KMS-11 (cell line): Measurements from ENCODE around the gene NXPE3.
"Not testable (repeated sequence)": the region's sequence is repeated elsewhere in the genome, so short reads cannot be mapped to it uniquely, and the experiment has no call there.

Source experiments
- H2AFZ ChIP-seq: fragments of 200-600 bp; sonication (generic); 2 replicates; pipeline ENCODE4 v1.6.1; 2016; ENCODE audit warnings: antibody characterized with exemption, mixed run types, low read depth
- H3K27ac ChIP-seq: fragments of 200-600 bp; sonication (generic); 2 replicates; pipeline ENCODE4 v1.6.1; 2016; ENCODE audit warnings: mild to moderate bottlenecking, mixed run types
- H3K27me3 ChIP-seq: fragments of 200-600 bp; sonication (generic); 2 replicates; pipeline ENCODE4 v1.6.1; 2017; ENCODE audit warnings: mild to moderate bottlenecking, low read depth, mixed run types, moderate library complexity; ENCODE audit not compliant: insufficient read depth
- H3K36me3 ChIP-seq: fragments of 200-600 bp; sonication (generic); 2 replicates; pipeline ENCODE4 v1.6.1; 2017; ENCODE audit warnings: mild to moderate bottlenecking, mixed run types; ENCODE audit not compliant: insufficient read depth
- H3K4me1 ChIP-seq: fragments of 200-600 bp; sonication (generic); 2 replicates; pipeline ENCODE4 v1.6.1; 2016; ENCODE audit warnings: mild to moderate bottlenecking, low read depth, mixed run types; ENCODE audit not compliant: poor library complexity, severe bottlenecking
- H3K4me2 ChIP-seq: fragments of 200-600 bp; sonication (generic); 2 replicates; pipeline ENCODE4 v1.7.0; 2016; ENCODE audit warnings: mild to moderate bottlenecking, mixed run types
- H3K4me3 ChIP-seq: fragments of 200-600 bp; sonication (generic); IDR thresholded peaks from 2 replicates; pipeline ENCODE4 v1.6.1; 2017; ENCODE audit warnings: low read depth, low read length, mixed read lengths; ENCODE audit not compliant: insufficient read depth
- H3K79me2 ChIP-seq: fragments of 200-600 bp; sonication (generic); 2 replicates; pipeline ENCODE4 v1.6.1; 2016; ENCODE audit warnings: low read depth, mixed run types; ENCODE audit not compliant: insufficient read depth
- H3K9ac ChIP-seq: fragments of 200-600 bp; sonication (generic); 2 replicates; pipeline ENCODE4 v1.6.1; 2016; ENCODE audit warnings: mild to moderate bottlenecking, mixed run types
- H4K20me1 ChIP-seq: fragments of 200-600 bp; sonication (generic); 2 replicates; pipeline ENCODE4 v1.6.1; 2016; ENCODE audit warnings: mild to moderate bottlenecking, mixed run types; ENCODE audit not compliant: insufficient read depth
- TF ChIP-seq, protein P1 (sequence below): fragments of 200-600 bp; sonication (generic); conservative IDR thresholded peaks from 2 replicates; pipeline ENCODE4 v1.6.1; 2017; ENCODE audit warnings: low read depth, mild to moderate bottlenecking, antibody characterized with exemption, low read length, moderate library complexity, mixed read lengths

The NXPE3 gene

GRCh38 chr3:101861212-101861788 lies 82.3 kb downstream of the NXPE3 start:
- TF ChIP-seq, protein P1, sequence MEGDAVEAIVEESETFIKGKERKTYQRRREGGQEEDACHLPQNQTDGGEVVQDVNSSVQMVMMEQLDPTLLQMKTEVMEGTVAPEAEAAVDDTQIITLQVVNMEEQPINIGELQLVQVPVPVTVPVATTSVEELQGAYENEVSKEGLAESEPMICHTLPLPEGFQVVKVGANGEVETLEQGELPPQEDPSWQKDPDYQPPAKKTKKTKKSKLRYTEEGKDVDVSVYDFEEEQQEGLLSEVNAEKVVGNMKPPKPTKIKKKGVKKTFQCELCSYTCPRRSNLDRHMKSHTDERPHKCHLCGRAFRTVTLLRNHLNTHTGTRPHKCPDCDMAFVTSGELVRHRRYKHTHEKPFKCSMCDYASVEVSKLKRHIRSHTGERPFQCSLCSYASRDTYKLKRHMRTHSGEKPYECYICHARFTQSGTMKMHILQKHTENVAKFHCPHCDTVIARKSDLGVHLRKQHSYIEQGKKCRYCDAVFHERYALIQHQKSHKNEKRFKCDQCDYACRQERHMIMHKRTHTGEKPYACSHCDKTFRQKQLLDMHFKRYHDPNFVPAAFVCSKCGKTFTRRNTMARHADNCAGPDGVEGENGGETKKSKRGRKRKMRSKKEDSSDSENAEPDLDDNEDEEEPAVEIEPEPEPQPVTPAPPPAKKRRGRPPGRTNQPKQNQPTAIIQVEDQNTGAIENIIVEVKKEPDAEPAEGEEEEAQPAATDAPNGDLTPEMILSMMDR = no peak
- H3K27ac ChIP-seq = no peak overlapping the region
- no peaks in the 10 kb centered on the region for H4K20me1 ChIP-seq
- H3K79me2 ChIP-seq = no peaks in the 10 kb centered on the region
- H3K4me2 ChIP-seq = no peak overlapping the region
- no peak overlapping the region for H3K9ac ChIP-seq
- no peak overlapping the region for H3K4me3 ChIP-seq
- no peak overlapping the region for H2AFZ ChIP-seq
- no peaks in the 10 kb centered on the region for H3K4me1 ChIP-seq
- no peaks in the 10 kb centered on the region for H3K36me3 ChIP-seq
- no peaks in the 10 kb centered on the region for H3K27me3 ChIP-seq

DNA sequence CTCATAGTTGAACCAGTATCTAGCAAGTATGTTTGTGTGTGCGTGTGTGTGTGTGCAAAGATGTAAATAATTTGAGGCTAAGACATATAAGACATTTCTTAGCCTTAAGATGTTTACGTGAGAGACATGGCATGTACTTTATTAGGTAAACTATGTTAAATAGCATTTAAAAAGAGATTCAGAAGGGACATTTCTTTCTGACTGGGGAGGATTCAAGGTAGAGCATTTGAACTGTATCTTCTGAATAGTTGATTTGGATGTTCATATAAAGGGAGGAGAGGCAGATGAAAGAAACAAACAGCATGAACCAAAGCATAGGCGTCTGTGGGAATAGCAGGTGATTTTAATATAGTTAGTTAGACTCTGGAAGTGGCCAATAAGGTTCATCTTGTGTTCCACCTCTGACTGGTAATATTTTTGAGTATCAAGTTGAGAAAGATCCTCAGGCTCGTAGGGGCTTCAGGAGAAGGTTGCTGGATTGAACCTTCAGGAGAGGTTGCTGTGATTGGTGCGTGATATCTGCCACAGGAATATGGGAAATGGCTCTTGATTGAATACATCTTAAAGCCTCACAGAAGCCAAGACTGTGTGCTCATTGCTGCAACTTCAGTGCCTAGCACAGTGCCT lies 82.9 kb downstream of the NXPE3 start:
- no peaks in the 10 kb centered on the region for H3K27me3 ChIP-seq
- H3K79me2 ChIP-seq = no peaks in the 10 kb centered on the region
- H3K4me2 ChIP-seq = no peak overlapping the region
- no peak overlapping the region for H3K4me3 ChIP-seq
- H3K36me3 ChIP-seq = no peaks in the 10 kb centered on the region
- no peaks in the 10 kb centered on the region for H4K20me1 ChIP-seq
- H3K9ac ChIP-seq = no peak overlapping the region
- TF ChIP-seq, protein P1 = no peak
- H3K27ac ChIP-seq = no peak overlapping the region
- no peaks in the 10 kb centered on the region for H3K4me1 ChIP-seq
- no peak overlapping the region for H2AFZ ChIP-seq

GRCh38 chr3:101862416-101863165 lies 83.6 kb downstream of the NXPE3 start:
- H3K4me2 ChIP-seq = no peak overlapping the region
- no peaks in the 10 kb centered on the region for H3K79me2 ChIP-seq
- no peak overlapping the region for H2AFZ ChIP-seq
- no peak overlapping the region for H3K27ac ChIP-seq
- TF ChIP-seq, protein P1 = no peak
- no peaks in the 10 kb centered on the region for H4K20me1 ChIP-seq
- no peak overlapping the region for H3K9ac ChIP-seq
- H3K4me1 ChIP-seq = no peaks in the 10 kb centered on the region
- no peak overlapping the region for H3K4me3 ChIP-seq
- no peaks in the 10 kb centered on the region for H3K36me3 ChIP-seq
- H3K27me3 ChIP-seq = no peaks in the 10 kb centered on the region

- H4K20me1 ChIP-seq, H3K4me3 ChIP-seq, H3K4me2 ChIP-seq, H3K9ac ChIP-seq, H3K27ac ChIP-seq, H2AFZ ChIP-seq, H3K36me3 ChIP-seq, H3K79me2 ChIP-seq, H3K4me1 ChIP-seq, H3K27me3 ChIP-seq: not testable (repeated sequence)
Observed at GRCh38 chr3:101864926-101865325, 85.9 kb downstream of the NXPE3 start.
